ENCODE results near the gene COG8. TPM values are rescaled to one million over a fixed set of nuclear protein-coding genes. Genes with fewer than 3 reads are reported as not detected.

Gene COG8
- total and polyA plus RNA-seq, 2 of the 8 experiments (the other 6 are each of a cell fraction or from before 2014, with no cell fraction given), result 49.1 to 55.6 TPM

DNA sequence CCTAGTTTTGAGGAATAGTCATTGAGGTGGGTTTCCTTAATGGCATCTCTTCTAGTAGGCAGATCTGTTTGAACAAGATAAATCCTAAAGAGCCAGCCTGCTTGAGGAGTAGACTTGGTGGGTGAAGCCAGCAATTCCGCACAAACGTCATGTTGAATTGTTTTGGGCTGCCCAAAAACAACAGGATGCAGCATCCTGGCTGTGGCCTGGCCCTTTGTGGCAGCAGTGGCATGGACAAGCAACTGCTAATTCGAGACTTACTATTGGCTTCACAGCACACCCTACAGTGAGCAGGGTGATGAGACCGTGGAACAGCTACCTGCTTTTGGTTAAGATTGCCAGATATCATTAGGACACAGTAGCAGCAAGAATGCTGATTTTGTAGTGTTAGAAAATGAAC is 37.5 kb downstream of the COG8 start:
- ChIA-PET CTCF (ENCODE audit: partially characterized antibody) (interaction anchor here (1.2 to 1.7 kb wide), 2 partner anchors 14 to 143 kb away, joined by 3 to 6 read pairs; no protein-coding TSS in a partner anchor), POLR2A (ENCODE audit: partially characterized antibody) (interaction anchor here (1.1 to 1.7 kb wide), 2 partner anchors 8 to 169 kb away, joined by 3 read pairs; no protein-coding TSS in a partner anchor)
- H3K56ac ChIP-seq (replicated peaks; ENCODE audit: insufficient read length, low read depth, low read length), result no peak overlapping the region
- H3K79me1 ChIP-seq (ENCODE audit: low read depth, low read length), result no peaks in the 10 kb centered on the region
- TF ChIP-seq RXRA (IDR thresholded peaks at IDR 0.05; ENCODE audit: insufficient read depth, low read depth, low read length) (no peak), FOSL1 (IDR thresholded peaks at IDR 0.05; ENCODE audit: insufficient read depth, low read depth, low read length) (no peak), RFX5 (IDR thresholded peaks at IDR 0.05; ENCODE audit: borderline replicate concordance, low read depth, low read length) (no peak), ATF2 (IDR thresholded peaks at IDR 0.05; ENCODE audit: low read length) (no peak), BACH1 (IDR thresholded peaks at IDR 0.05; ENCODE audit: low read length) (no peak), TEAD4 (IDR thresholded peaks at IDR 0.05; ENCODE audit: low read depth, low read length) (no peak), GABPA (IDR thresholded peaks at IDR 0.05; ENCODE audit: borderline replicate concordance, insufficient read depth, low read length) (no peak), JUND (IDR thresholded peaks at IDR 0.05; ENCODE audit: low read length) (no peak), CTCF (IDR thresholded peaks at IDR 0.05; ENCODE audit: control extremely low read depth in 1 of 3, insufficient read depth in 1 of 3, low read depth in 1 of 3, low read length in 3 of 3) (no peak), SP1 (IDR thresholded peaks at IDR 0.05; ENCODE audit: low read depth, low read length) (no peak)
- no peak overlapping the region for H2BK12ac ChIP-seq (ENCODE audit: low read depth, low read length)
- no peaks in the 10 kb centered on the region for H4K20me1 ChIP-seq (replicated peaks in 1 of 2; ENCODE audit: control insufficient read depth in 1 of 2, insufficient read depth in 2 of 2, low read length in 2 of 2)
- H2AK5ac ChIP-seq (ENCODE audit: low read depth, low read length), result no peak overlapping the region
- no peak overlapping the region for H3K18ac ChIP-seq (ENCODE audit: extremely low read depth, low read length)
- no peak overlapping the region for H3K4ac ChIP-seq (replicated peaks; ENCODE audit: insufficient read length, low read depth, low read length)
- H3K27me3 ChIP-seq (replicated peaks in 1 of 4; ENCODE audit: control insufficient read depth in 3 of 4, extremely low read depth in 1 of 4, insufficient read depth in 3 of 4, low read length in 3 of 4), result no peaks in the 10 kb centered on the region
- H3K27ac ChIP-seq (ENCODE audit: low read depth, low read length), result no peak overlapping the region
- H2BK120ac ChIP-seq (replicated peaks; ENCODE audit: low read depth, low read length), result no peak overlapping the region
- H4K5ac ChIP-seq (ENCODE audit: insufficient read length, low read depth, low read length), result no peak overlapping the region
- peaks cover 0 to 15% (median 6%) of the 10 kb centered on the region in 4 experiments; a peak in 4 of 8 replicates for H3K36me3 ChIP-seq (ENCODE audit: control insufficient read depth in 2 of 4, insufficient read depth in 4 of 4, low read length in 3 of 4)
- no peak for DNase-seq (ENCODE audit: low read depth in 1 of 2, low spot score in 2 of 2)
- no peak overlapping the region for H2BK15ac ChIP-seq (ENCODE audit: low read length)
- no peaks in the 10 kb centered on the region for H3K79me2 ChIP-seq (ENCODE audit: control insufficient read depth in 1 of 2, insufficient read depth in 2 of 2, low read length in 2 of 2)
- H4K8ac ChIP-seq (ENCODE audit: extremely low read depth, insufficient read depth, low read length), result no peak overlapping the region
- no peak overlapping the region for H3K14ac ChIP-seq (ENCODE audit: insufficient read length)
- no peak overlapping the region for H2BK20ac ChIP-seq (ENCODE audit: low read length)
- no peak overlapping the region for H3K9ac ChIP-seq (replicated peaks in 1 of 4; ENCODE audit: extremely low read depth in 1 of 4, low read depth in 3 of 4, low read length in 3 of 4)
- H2AFZ ChIP-seq (ENCODE audit: low read length), result no peak overlapping the region
- H3K4me1 ChIP-seq (replicated peaks in 1 of 4; ENCODE audit: control insufficient read depth in 3 of 4, insufficient read depth in 4 of 4, low read length in 3 of 4), result no peaks in the 10 kb centered on the region
- H3K23ac ChIP-seq (ENCODE audit: insufficient read length), result no peak overlapping the region
- FAIRE-seq, result no peak
- H3K9me3 ChIP-seq (ENCODE audit: insufficient read depth in 2 of 2, low read depth in 1 of 2, low read length in 1 of 2), result no peaks in the 10 kb centered on the region
- H3K4me3 ChIP-seq (ENCODE audit: extremely low read depth in 1 of 4, insufficient read depth in 2 of 4, low read depth in 3 of 4, low read length in 4 of 4), result no peak overlapping the region
- no peaks in the 10 kb centered on the region for H3K23me2 ChIP-seq (ENCODE audit: low read depth, low read length)
- WGBS, 2 experiments (ENCODE audit: extremely low coverage in 1 of 2, insufficient coverage in 1 of 2, insufficient read length in 1 of 2, insufficient replicate concordance in 2 of 2, low coverage in 1 of 2, low lambda C conversion rate in 2 of 2, missing lambda C conversion rate in 1 of 2), result 95% methylated on average over 4 of the region's 4 CpGs; no CpG with 5 or more reads in 1 of the 2 experiments
- no peak overlapping the region for H2BK5ac ChIP-seq (ENCODE audit: low read depth, low read length)
- H4K91ac ChIP-seq (replicated peaks; ENCODE audit: insufficient read length, low read length), result no peak overlapping the region
- no peak overlapping the region for H3K4me2 ChIP-seq (ENCODE audit: insufficient read depth in 1 of 2, low read depth in 2 of 2, low read length in 2 of 2)
